Measurements from ENCODE around the gene DDC. TPM values are rescaled to one million over a fixed set of nuclear protein-coding genes. Genes with fewer than 3 reads are reported as not detected.

DDC gene
- total and polyA plus RNA-seq, 7 donors, result 0.10 to 1.7 (median 0.59) TPM

GRCh38 chr7:50472427-50472826 lies 92.8 kb downstream of the DDC start:
- Histone ChIP-seq H3K4me3 (no peak overlapping the region), H3K27ac (no peak overlapping the region), H3K36me3 (ENCODE audit: insufficient read depth in 1 of 2, low read depth in 1 of 2) (no peaks in the 10 kb centered on the region), H3K4me1 (peaks cover 33% of the 10 kb centered on the region), H3K9me3 (no peaks in the 10 kb centered on the region), H3K27me3 (ENCODE audit: insufficient read depth in 3 of 3, low read length in 2 of 3) (no peaks in the 10 kb centered on the region)
- intact Hi-C loops (cut with DNase I), result loop anchor here in 1 of 2 donors (5.0 kb wide), 1 partner anchor 120 kb away; no protein-coding TSS in a partner anchor
- TF ChIP-seq, protein P1, sequence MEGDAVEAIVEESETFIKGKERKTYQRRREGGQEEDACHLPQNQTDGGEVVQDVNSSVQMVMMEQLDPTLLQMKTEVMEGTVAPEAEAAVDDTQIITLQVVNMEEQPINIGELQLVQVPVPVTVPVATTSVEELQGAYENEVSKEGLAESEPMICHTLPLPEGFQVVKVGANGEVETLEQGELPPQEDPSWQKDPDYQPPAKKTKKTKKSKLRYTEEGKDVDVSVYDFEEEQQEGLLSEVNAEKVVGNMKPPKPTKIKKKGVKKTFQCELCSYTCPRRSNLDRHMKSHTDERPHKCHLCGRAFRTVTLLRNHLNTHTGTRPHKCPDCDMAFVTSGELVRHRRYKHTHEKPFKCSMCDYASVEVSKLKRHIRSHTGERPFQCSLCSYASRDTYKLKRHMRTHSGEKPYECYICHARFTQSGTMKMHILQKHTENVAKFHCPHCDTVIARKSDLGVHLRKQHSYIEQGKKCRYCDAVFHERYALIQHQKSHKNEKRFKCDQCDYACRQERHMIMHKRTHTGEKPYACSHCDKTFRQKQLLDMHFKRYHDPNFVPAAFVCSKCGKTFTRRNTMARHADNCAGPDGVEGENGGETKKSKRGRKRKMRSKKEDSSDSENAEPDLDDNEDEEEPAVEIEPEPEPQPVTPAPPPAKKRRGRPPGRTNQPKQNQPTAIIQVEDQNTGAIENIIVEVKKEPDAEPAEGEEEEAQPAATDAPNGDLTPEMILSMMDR (IDR thresholded peaks at IDR 0.05), result no peak
- no peak for DNase-seq
- no peak for ATAC-seq
- 93 to 96% (median 96%) methylated on average over 7 of the region's 7 CpGs for WGBS, 3 donors

DNA sequence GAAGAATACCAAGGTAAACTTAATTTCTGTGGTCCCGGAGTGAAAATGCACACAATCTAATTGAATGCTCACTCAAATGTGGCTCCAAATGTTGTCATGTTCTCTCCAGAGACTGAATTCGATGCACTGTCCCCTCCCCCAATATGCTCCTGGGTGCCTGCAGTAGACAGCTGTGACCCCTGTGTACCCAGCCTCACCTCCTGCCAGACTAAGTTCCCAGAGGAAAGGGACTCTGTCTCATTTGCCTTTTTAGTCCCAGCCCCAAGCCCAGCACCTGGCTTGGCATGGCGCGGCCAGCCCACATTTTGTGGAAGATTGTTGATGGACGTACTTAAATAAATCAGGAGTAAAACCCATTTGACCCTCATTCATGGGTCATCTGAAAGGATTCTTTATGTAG lies 93.2 kb downstream of the DDC start:
- DNase-seq, result no peak
- TF ChIP-seq, protein P1 (IDR thresholded peaks at IDR 0.05), result no peak

GRCh38 chr7:50470250-50471163 lies 94.7 kb downstream of the DDC start:
- ATAC-seq (peak; percentile 29 to 71 (median 66)), DNase-seq (no peak)
- intact Hi-C loops (cut with DNase I), result loop anchor here in 1 of 2 donors (5.0 kb wide), 1 partner anchor 122 kb away; no protein-coding TSS in a partner anchor
- TF ChIP-seq, protein P1 (IDR thresholded peaks at IDR 0.05), result no peak
- Histone ChIP-seq H3K36me3 (ENCODE audit: insufficient read depth in 1 of 2, low read depth in 1 of 2) (no peaks in the 10 kb centered on the region), H3K9me3 (no peaks in the 10 kb centered on the region), H3K4me1 (peaks cover 34% of the 10 kb centered on the region), H3K4me3 (no peak overlapping the region), H3K27ac (no peak overlapping the region), H3K27me3 (ENCODE audit: insufficient read depth in 3 of 3, low read length in 2 of 3) (no peaks in the 10 kb centered on the region)
- WGBS, 3 donors, result 87 to 94% (median 91%) methylated on average over 17 of the region's 17 CpGs

More for the DNA sequence above, 93.2 kb downstream of the DDC start:
- Histone ChIP-seq H3K4me1 (peaks cover 34% of the 10 kb centered on the region), H3K27me3 (ENCODE audit: insufficient read depth in 3 of 3, low read length in 2 of 3) (no peaks in the 10 kb centered on the region), H3K27ac (no peak overlapping the region), H3K4me3 (no peak overlapping the region), H3K36me3 (ENCODE audit: insufficient read depth in 1 of 2, low read depth in 1 of 2) (no peaks in the 10 kb centered on the region), H3K9me3 (no peaks in the 10 kb centered on the region)
- ATAC-seq, result no peak
- intact Hi-C loops (cut with DNase I), result loop anchor here in 1 of 2 donors (5.0 kb wide), 1 partner anchor 120 kb away; no protein-coding TSS in a partner anchor
- WGBS, 3 donors, result 79 to 83% (median 82%) methylated on average over 5 of the region's 5 CpGs

DNA sequence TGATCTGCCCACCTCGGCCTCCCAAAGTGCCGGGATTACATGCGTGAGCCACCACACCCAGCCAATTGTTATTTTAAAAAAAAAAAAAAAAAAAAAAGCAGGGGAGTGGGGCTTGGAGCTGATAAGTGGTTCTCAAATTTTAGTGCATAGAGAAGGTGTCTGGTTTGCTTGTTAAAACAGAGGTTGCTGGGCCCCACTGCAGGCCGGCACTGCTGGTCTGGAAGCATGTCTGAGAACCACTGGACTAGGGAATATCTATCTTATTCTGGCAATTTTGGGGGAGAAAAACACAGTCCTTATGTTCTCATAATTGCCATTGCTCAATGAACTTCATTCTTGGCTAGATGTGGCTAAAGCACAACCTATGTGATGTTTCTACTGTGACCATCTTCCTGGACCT lies 96.0 kb downstream of the DDC start:
- no peak for ATAC-seq
- WGBS, 3 donors, result 91 to 98% (median 96%) methylated on average over 4 of the region's 4 CpGs

More for the DNA sequence above, 96.0 kb downstream of the DDC start:
- no peak overlapping the region for H3K4me3 ChIP-seq
- no peak for DNase-seq
- H3K9me3 ChIP-seq, result no peaks in the 10 kb centered on the region
- H3K27ac ChIP-seq, result no peak overlapping the region
- H3K27me3 ChIP-seq (ENCODE audit: insufficient read depth in 3 of 3, low read length in 2 of 3), result no peaks in the 10 kb centered on the region
- peaks cover 24% of the 10 kb centered on the region for H3K4me1 ChIP-seq
- TF ChIP-seq, protein P1 (IDR thresholded peaks at IDR 0.05), result no peak
- no peaks in the 10 kb centered on the region for H3K36me3 ChIP-seq (ENCODE audit: insufficient read depth in 1 of 2, low read depth in 1 of 2)
- intact Hi-C loops (cut with DNase I), result loop anchor here (2.0 to 5.0 kb wide), 7 partner anchors 133 to 693 kb away; no protein-coding TSS in a partner anchor
